Medulla oblongata (tissue), 1 donor: ENCODE results near the gene FUT9.
A peak's percentile ranks its signal among the peaks of the same experiment; 100 is the strongest.
"Not testable (repeated sequence)": the region's sequence is repeated elsewhere in the genome, so short reads cannot be mapped to it uniquely, and the experiment has no call there.

Experiments
- DNase-seq: peaks from one replicate; pipeline ENCODE4 v3.0.0-alpha.2; 2015; ENCODE audit errors: extremely low spot score

The FUT9 gene

DNA sequence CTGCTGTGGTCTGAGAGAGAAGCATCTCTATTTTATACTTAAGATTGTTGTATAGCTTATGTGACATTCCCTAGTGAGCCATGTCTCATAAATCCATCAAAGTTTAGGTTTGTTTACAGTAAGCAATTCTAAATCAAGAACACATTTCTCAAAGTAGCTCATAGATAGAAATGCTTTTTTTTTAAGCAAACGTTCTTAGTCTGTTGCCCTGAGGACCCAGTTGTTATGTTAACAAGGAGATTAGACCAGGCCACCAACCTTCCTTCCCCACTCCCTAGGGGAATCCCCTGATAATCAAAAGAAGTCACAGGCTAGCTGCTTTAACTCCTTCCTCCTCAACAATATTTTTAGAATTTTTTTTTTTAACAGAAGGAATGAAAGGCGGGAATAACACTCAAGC lies 169.0 kb downstream of the FUT9 start:
- DNase-seq = no peak

GRCh38 chr6:96186094-96186493 lies 170.3 kb downstream of the FUT9 start:
- DNase-seq = no peak

DNA sequence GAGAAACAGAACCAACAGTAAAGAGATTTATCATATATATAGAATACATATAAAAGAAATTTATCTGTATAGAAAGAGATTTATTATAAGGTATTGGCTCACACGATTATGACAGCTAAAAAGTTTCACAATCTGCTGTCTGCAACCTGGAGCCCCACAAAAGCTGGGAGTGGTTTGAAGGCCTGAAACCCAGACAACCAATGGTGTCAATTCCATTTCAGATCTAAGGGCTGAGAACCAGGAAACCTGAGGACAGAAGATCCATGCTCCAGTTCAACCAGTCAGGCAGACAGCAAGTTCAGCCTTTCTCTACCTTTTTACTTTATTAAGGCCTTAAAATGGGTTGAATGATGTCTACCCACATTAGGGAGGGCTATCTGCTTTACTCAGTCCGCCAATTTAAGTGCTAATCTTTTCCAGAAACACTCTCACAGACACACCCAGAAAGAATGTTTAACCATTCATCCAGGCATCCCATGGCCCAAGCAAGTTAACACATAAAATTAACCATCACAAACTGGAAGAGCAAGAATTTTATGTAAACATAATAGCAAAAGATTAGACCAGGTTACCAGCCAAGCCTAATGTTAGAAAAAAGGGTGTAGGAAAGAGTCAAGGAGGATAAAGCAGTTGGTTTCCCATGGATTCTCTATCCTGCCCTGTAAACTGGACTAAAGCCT lies 170.9 kb downstream of the FUT9 start:
- DNase-seq = no peak

- DNase-seq = no peak
Observed at GRCh38 chr6:96194675-96195074, 178.9 kb downstream of the FUT9 start.

GRCh38 chr6:96195272-96195671 lies 179.5 kb downstream of the FUT9 start:
- DNase-seq = no peak

DNA sequence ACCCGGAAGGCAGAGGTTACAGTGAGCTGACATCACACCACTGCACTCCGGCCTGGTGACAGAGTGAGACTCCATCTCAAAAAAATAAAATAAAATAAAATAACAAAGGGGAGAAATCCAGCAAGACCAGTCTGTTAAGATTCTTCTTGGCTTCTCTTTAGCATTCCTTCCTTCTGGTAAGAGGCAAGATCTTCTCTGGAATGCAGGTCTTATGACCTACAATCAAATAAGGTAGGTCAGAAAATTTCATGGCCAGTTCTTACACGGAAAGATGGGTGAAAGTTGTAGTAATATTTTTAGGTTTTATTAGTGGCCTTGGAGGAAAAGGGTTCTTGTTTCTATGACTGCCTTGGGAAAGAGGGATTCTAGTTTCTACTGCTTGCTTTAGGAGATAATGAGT lies 180.9 kb downstream of the FUT9 start:
- DNase-seq = no peak

DNA sequence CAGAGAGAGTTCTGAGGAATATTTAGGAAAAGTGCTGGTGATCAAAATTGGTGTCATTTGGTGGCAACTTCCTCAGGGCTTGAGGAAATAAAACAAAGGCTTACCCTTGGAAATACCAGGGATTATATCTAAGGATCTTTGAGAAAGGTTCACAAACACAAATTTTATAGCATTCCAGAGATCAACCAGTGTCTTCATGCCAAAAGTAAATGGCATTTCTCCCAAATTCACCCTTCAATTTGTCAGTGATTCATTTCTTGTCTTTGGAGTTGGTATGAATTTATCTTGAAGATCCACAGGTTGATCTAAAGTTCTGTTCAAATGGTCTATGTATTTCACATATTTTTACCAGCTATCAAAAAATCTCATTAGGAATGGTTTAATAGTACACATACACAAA lies 181.5 kb downstream of the FUT9 start:
- DNase-seq = no peak

- no peak for DNase-seq
Observed at GRCh38 chr6:96202571-96202970, 186.8 kb downstream of the FUT9 start.

- DNase-seq = no peak
Observed at GRCh38 chr6:96211341-96211740, 195.6 kb downstream of the FUT9 start.

DNA sequence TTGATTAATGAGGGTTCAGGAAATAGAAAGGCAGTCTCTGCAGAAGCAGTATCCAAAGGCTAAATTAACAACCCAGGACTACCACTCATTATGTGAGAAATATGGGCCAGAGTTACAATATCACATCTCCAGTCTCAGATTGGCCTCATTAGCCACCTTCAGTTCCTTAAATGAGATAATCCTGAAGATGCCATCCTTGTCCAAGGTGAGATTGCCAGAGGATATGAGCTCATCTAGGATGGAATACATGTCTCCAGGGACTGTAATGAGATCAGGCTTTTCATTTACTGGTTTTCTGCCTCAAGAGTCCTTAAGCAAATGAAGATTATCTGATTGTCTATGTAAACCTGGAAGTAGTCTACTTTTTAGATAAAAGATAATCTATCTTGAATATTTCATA lies 196.3 kb downstream of the FUT9 start:
- DNase-seq = no peak

GRCh38 chr6:96213784-96214183 lies 198.0 kb downstream of the FUT9 start:
- peak; percentile 18 for DNase-seq

DNA sequence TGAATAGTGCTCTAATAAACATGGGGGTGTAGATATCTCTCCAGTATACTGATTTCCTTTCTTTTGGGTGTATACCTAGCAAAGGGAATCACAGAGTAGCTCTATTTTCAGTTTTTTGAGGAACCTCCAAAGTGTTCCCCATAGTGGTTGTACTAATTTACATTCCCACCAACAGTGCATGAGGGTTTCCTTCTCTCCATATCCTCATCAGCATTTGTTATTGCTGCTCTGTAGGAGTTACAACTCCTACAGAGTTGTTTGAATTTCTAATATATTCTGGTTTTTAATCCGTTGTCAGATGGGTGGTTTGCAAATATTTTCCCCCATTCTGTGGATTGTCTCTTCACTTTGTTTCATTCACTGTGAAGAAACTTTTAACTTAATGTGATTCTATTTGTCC lies 207.9 kb downstream of the FUT9 start:
- no peak for DNase-seq

DNA sequence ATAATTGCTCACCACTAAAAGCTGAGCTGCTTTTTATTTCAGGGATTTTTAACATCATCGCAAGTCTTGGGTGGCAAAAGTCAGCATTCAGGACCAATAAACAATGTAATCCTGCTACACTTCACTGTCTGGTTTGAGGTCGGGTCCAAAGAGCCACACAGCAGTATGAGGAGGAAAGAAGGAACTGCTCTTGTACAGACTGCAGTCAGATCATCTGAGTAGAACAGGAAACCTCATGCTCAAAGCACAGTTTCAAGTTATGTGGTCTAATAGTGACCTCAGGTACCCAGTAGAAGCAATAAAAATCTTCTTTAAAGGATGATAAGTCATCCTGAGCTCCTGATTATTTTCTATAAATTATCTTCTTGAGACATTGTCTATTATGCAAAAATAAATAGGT lies 211.4 kb downstream of the FUT9 start:
- DNase-seq = no peak

DNA sequence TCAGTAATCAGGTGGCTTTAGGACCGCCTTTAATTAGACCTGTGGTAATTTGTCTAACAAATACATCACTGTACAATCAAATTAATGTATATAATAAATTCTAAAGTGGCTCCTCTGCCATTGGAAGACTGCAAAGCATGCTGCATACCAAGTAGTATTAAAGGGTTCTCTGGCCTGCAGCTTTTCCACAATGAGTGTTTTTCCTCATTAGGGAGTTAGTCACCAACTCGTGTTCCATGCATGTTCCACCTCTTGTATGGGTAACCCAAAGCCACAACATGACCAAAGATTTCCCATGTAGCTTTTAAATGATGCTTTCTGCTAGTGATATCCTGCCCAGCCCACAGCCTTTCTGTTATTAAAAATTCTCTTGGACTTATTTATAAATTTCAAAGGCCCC lies 218.7 kb downstream of the FUT9 start:
- no peak for DNase-seq

- no peak for DNase-seq
Observed at GRCh38 chr6:96235927-96236326, 220.2 kb downstream of the FUT9 start.

DNA sequence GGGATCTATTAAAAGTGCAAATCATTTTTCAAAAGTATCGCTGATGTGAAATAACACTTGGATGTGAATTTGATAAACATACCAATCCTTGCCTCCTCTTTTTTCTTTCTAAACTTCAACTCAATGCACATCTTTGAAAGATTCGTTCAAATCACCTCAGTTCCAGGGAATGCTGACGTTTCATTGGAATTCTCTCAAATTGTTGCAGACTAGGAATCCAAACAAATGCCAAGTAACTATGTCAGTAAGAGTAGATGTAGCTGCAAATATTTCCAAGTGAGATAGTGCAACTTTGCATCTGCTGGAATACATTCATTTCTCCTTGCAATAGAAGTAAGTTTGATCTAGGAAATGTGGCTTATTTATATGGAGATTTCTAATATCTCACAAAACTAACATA lies 220.7 kb downstream of the FUT9 start:
- DNase-seq = no peak

DNA sequence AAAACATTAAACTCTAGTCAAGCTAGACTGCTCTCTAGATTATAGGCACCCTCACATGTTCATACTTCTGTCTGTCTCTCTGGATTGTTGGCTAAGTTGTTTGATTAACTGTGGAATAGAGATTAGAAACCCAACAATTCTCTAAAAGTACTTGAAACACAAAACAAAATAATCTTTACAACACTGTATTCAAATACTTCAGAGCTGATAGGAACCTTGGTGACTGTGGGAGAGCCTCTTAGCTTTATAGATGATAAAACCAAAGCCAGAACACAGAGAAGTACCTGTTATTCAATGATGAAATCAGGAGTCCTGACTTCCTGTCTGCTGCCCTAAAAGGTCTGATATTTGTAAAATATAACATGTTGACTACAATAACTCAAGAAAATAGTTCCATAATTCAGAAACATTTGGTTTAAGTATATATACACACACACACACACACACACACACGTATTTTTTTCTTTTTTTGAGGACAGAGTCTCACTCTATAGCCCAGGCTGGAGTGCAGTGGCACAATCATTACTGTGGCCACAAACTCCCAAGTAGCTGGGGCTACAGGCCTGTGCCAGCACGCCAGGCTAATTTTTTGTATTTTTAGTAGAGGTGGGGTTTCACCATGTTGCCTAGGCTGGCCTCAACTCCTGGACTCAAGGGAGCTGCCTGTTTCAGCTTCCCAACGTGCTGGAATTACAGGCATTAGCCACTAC lies 222.0 kb downstream of the FUT9 start:
- DNase-seq = no peak

DNA sequence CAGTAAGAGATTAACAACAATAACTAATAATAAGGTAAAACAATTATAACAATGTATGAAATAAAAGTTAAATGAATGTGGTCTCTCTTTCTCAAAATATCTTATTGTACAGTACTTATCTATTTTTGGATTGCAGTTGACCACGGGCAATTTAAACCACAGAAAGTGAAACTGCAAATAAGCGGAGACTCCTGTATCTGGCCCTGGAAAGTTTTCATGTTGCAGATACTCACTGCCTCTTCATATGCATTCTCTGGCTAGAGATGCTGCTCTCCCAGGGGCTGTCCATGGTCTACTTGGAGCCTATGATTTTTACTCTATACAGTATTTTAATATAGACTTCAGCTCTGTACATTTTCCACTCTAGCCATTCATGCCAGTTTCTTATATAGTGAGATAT lies 230.8 kb downstream of the FUT9 start:
- DNase-seq = no peak

DNA sequence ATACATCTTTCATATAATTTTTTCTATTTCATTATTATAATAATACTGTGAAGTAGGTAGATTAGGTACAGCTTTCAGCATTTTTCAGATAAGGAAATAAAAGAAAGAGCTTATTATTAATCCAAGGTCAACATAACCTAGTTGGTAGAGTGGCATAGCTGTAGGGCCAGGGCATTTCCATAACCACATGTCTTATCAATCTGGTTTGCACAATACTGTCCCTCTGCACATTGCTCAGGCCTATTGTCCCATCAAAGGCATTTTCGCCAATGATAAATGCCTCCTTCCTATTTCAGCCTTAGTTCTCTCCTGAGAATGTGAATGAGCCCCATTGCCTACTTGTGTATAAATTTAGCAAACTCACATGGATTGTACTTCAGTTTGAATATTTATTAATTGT lies 234.0 kb downstream of the FUT9 start:
- DNase-seq = no peak

GRCh38 chr6:96257751-96258150 lies 242.0 kb downstream of the FUT9 start:
- no peak for DNase-seq

- DNase-seq = not testable (repeated sequence)
Observed at GRCh38 chr6:96260787-96261430, 245.1 kb downstream of the FUT9 start.
